Measurements from ENCODE around the gene SMIM13. TPM values are rescaled to one million over a fixed set of nuclear protein-coding genes. Genes with fewer than 3 reads are reported as not detected.

Gene SMIM13
- total and polyA plus RNA-seq, 2 of the 4 experiments (the other 2 are of a cell fraction) = 5.4 to 10.0 TPM

- no peak for TF ChIP-seq ELK1 (IDR thresholded peaks at IDR 0.05; ENCODE audit: borderline replicate concordance, low read depth, low read length)
These were observed 812 bp upstream of the SMIM13 start (continued) for GRCh38 chr6:11092668-11093375.

GRCh38 chr6:11093376-11093625 lies 333 bp upstream of the SMIM13 start:
- Histone ChIP-seq H2BK120ac (ENCODE audit: low read depth, low read length) (peak overlapping the region; percentile 78), H3K27ac (ENCODE audit: insufficient read depth, low read length) (peak overlapping the region; percentile 74), H2BK20ac (ENCODE audit: low read depth, low read length) (no peak overlapping the region; the same call in 1 of the 2 replicates), H3K9ac (ENCODE audit: low read depth, low read length) (peak overlapping the region; percentile 76), H3K36me3 (ENCODE audit: control insufficient read depth, insufficient read depth, low read length) (no peaks in the 10 kb centered on the region), H3K23ac (ENCODE audit: low read depth, low read length) (peak overlapping the region; percentile 69), H2AFZ (replicated peaks; ENCODE audit: low read length, poor library complexity) (peak overlapping the region; percentile 96), H4K5ac (ENCODE audit: low read depth, low read length) (peak overlapping the region; percentile 32), H3K9me1 (ENCODE audit: insufficient read depth, low read length) (no peaks in the 10 kb centered on the region), H4K20me1 (ENCODE audit: insufficient read depth, low read length) (peaks cover 13% of the 10 kb centered on the region; the same call in 1 of the 2 replicates), H3K79me1 (ENCODE audit: low read depth in 1 of 2, low read length in 2 of 2) (peaks cover 11 to 28% of the 10 kb centered on the region in 2 experiments; a peak in 3 of 4 replicates), H3K56ac (ENCODE audit: extremely low read depth, insufficient read depth, low read length) (peak overlapping the region; percentile 48), H2AK9ac (replicated peaks; ENCODE audit: low read depth, low read length, poor library complexity) (peak overlapping the region; percentile 0), H3K14ac (replicated peaks; ENCODE audit: low read depth, low read length) (peak overlapping the region; percentile 76), H2AK5ac (ENCODE audit: low read depth, low read length) (no peak overlapping the region), H2BK5ac (ENCODE audit: low read depth, low read length, poor library complexity, severe bottlenecking) (peak overlapping the region; percentile 63), H3K9me3 (ENCODE audit: control insufficient read depth, insufficient read depth, low read length) (no peaks in the 10 kb centered on the region), H3K4ac (ENCODE audit: low read depth, low read length) (peak overlapping the region; percentile 85), H3K4me2 (ENCODE audit: low read depth, low read length) (peak overlapping the region; percentile 91), H2BK15ac (ENCODE audit: low read depth, low read length) (no peak overlapping the region; the same call in 2 of the 3 replicates), H3K4me1 (ENCODE audit: control insufficient read depth, insufficient read depth, low read length) (peaks cover 3% of the 10 kb centered on the region; the same call in 1 of the 2 replicates), H4K8ac (ENCODE audit: low read depth in 2 of 2, low read length in 2 of 2) (peak overlapping the region; percentile 75 to 88), H3K4me3 (ENCODE audit: insufficient read depth, low read depth, low read length) (peak overlapping the region; percentile 70), H4K91ac (ENCODE audit: insufficient read depth, low read depth, low read length) (peak overlapping the region; percentile 70; the same call in 1 of the 2 replicates), H3K18ac (ENCODE audit: low read depth, low read length) (peak overlapping the region; percentile 58), H3K27me3 (ENCODE audit: control insufficient read depth, insufficient read depth, low read length) (no peaks in the 10 kb centered on the region)
- ATAC-seq (ENCODE audit: low read depth) (peak; percentile 1; the same call in 1 of the 2 replicates), DNase-seq (no peak)
- no TSS peak for BruUV-seq (replicated peaks)
- intact Hi-C loops (cut with micrococcal nuclease) (loop anchor here (5.0 kb wide), 1 partner anchor 44 kb away; no protein-coding TSS in a partner anchor), dilution Hi-C loops (cut with HindIII; ENCODE audit: low sequenced_read_pairs, unreplicated experiment) (no loop called here), in situ Hi-C loops (cut with MboI; ENCODE audit: low sequenced_read_pairs) (no loop called here)
- WGBS, 2 experiments (ENCODE audit: extremely low coverage in 2 of 2, insufficient read length in 1 of 2) = no CpG with 5 or more reads among the region's 17 CpGs
- ChIA-PET POLR2A (ENCODE audit: unreplicated experiment) (no interaction called here), CTCF (interaction anchor here (0.9 to 1.0 kb wide), 2 partner anchors 50 to 402 kb away, joined by 3 read pairs; no protein-coding TSS in a partner anchor)
- TF ChIP-seq RAD21 (IDR thresholded peaks at IDR 0.05; ENCODE audit: low read length) = peak; percentile 24
- TF ChIP-seq CTCF (conservative IDR thresholded peaks at IDR 0.05; ENCODE audit: low read depth, low read length) = no peak
